GM18868 (cell line): ENCODE results near the gene SELENOW.
"Not testable (repeated sequence)": the region's sequence is repeated elsewhere in the genome, so short reads cannot be mapped to it uniquely, and the experiment has no call there.

Experiments
- ATAC-seq: cut with Tn5 transposase; IDR thresholded peaks from one replicate; pipeline ENCODE4 v1.9.1; 2021; ENCODE audit warnings: mild to moderate bottlenecking, moderate library complexity; ENCODE audit not compliant: unreplicated experiment

Gene SELENOW

DNA sequence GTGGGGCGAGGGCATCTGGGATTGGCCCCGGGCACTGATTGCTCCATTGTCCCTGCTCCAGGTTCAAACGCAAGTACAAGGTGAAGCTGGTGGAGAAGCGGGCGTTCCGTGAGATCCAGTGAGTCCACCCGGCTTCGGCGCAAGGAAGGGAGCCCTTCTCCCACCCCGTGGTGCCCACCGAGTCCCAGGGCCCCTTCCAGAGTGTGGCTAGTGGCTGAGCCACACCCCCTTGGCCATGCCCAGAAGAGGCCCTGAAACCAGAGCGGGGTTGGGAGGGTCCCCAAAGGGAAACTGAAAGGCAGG lies 21.9 kb upstream of the SELENOW start:
- ATAC-seq: no peak

DNA sequence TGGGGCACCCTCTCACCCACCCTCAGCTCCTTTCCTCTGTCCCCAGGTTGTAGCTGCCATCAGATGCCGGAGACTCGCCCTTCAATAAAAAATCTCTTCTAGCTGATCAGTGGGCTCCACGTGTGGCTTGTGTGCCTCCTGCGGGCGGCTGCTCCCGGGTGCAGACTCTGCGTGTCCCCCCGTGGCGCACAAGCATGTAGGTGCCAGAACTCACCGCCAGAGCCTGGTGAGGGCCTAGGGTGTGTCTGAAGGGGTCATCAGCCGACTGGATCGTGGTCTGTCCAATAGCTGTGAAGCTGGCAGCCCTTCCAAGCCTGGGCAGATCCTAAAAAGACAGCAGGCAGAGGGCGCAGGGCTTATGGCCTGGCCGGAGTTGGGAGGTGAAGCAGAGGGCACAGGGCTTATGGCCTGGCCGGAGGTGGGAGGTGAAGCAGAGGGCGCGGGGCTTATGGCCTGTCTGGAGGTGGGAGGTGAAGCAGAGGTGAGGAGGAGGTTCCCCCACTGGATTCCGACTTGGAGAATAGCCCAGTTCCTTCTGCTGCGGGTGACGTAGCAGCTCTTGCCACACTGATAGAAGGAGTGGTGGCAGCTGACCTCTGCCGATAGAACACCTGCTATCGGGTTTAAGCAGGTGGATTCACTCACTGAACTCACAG lies 21.4 kb upstream of the SELENOW start:
- ATAC-seq: no peak

DNA sequence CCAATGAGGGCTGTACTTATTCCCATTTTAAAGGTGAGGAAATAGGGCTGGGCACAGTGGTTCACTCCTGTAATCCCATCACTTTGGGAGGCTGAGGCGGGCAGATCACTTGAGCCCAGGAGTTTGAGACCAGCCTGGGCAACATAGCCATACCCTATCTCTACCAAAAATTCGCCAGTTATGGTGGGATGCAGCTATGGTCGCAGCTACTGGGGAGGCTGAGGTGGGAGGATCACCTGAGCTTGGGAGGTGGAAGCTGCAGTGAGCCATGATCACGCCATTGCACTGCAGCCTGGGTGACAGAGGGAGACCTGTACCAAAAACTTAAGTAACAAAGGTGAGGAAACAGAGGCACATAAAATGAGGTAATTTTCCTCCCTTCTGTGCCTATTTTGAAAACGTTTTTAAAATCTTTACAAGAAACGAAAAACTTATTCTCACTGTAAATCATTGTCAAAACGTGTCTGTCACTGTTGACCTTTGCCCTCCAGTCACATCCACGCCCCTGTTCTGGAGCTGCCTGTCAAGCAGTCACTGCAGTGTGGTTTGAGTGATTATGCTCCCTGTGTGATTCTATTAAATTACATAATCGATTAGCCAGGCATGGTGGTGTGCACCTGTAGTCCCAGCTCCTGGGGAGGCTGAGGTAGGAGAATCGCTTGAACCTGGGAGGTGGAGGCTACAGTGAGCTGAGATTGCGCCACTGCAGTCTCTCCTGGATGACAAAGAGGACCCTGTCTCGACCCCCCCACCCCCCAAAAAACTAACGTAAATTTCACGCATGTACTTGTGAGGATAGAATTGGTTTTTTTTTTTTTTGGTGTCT lies 20.7 kb upstream of the SELENOW start:
- no peak for ATAC-seq

DNA sequence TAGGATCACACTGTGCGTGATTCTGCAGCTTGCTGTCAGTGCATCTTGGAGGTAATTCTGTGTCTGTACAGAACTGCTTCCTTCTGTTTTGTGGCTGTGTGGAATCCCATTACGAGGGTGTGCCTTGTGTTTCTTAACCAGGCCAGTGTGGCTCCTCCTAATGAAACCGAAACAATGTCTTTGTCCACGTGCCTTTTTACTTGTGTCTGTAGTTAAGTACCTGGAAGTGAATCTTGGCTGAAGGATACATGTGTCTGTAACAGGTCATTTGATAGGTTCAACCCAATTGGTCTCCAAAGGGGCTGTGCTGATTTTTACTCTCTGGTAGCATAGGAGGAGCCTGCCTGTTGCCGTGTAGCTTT lies 20.1 kb upstream of the SELENOW start:
- ATAC-seq: no peak

DNA sequence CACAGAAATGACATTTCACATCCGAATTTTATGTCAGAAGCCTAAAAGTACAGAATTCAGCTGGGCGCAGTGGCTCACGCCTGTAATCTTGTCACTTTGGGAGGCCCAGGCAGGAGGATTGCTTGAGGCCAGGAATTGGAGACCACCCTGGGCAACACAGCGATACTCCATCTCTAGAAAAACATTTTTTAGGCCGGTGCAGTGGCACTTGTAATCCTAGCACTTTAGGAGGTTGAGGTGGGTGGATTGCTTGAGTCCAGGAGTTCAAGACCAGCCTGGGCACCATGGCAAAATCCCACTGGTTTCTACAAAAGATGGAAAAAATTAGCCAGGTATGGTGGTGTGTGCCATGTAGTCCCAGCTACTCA lies 17.9 kb upstream of the SELENOW start:
- ATAC-seq: no peak

DNA sequence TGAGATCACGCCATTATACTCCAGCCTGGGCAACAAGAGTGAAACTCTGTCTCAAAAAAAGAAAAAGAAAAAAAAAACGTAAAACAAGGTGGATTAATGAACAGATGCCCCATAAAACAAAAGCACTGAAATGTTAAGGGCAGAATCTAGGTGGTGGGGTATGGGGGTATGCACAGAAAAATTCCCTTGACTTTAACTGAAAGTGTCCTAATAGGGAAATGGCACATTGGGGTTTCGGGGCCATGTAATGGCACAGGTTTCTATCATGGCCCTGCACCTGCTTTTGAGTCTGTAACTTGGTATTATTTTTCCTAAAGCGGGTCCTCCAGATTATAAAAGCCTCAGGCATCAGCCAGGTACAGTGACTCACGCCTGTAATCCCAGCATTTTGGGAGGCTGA lies 16.9 kb upstream of the SELENOW start:
- no peak for ATAC-seq

DNA sequence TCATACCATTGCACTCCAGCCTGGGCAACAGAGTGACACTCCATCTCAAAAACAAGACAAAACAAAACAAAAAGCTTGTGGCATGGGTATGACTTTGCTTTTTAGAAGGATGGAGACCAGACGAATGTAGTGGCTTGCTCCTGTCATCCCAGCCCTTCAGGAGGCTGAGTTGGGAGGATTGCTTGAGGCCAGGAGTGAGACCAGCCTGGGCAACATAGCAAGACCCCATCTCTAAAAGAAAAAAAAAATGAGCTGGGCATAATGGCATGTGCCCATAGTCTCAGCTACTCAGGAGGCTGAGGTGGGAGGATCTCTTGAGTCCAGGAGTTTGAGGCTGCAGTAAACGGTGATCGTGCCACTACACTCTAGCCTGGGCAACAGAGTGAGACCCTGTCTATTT lies 16.4 kb upstream of the SELENOW start:
- ATAC-seq: no peak

DNA sequence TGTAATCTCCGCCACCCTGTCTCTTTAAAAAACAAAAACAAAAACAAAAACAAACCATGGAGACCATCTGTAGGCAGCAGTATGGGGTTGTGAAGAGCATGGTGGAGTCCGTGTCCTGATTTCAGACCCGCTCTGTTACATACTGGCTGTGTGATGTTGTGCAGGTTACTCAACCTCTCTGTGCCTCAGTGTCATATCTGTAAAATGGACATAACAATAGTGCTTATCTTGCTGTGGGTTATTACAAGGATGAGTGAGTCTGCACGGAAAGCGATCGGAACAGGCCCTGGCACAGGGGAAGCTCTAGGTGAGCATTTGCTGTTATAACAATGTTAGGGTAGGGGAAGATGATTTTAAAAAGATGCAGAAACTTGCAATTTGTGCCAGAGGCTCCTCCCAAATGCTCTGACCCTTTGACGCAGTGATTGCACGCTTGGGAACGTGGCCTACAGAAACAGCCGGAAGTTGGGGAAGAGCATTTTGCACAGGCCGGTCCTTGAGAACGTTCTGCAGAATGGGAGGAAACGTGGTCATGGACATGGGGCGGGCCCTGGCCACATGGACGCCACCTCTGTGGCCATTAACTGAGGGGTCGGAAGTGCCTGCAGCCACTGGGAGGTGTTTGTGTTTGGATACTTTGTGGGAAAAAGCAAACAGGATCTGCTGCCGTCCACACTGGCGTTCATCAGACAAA lies 15.7 kb upstream of the SELENOW start:
- ATAC-seq: no peak

DNA sequence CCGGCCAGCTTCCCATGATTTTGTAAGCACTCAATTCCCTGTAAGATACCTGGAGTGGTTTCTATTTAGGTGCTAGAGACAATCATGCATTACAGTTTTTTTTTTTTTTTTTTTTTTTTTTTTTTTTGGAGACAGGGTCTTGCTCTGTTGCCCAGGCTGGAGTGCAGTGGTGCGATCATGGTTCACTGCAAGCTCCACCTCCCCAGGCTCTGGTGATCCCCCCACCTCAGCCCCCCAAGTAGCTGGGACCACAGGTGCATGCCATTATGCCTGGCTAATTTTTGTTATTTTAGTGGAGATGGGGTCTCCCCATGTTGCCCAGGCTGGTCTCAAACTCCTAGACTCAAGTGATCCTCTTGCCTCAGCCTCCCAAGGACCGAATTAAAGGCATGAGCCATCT lies 13.8 kb upstream of the SELENOW start:
- not testable (repeated sequence) for ATAC-seq

DNA sequence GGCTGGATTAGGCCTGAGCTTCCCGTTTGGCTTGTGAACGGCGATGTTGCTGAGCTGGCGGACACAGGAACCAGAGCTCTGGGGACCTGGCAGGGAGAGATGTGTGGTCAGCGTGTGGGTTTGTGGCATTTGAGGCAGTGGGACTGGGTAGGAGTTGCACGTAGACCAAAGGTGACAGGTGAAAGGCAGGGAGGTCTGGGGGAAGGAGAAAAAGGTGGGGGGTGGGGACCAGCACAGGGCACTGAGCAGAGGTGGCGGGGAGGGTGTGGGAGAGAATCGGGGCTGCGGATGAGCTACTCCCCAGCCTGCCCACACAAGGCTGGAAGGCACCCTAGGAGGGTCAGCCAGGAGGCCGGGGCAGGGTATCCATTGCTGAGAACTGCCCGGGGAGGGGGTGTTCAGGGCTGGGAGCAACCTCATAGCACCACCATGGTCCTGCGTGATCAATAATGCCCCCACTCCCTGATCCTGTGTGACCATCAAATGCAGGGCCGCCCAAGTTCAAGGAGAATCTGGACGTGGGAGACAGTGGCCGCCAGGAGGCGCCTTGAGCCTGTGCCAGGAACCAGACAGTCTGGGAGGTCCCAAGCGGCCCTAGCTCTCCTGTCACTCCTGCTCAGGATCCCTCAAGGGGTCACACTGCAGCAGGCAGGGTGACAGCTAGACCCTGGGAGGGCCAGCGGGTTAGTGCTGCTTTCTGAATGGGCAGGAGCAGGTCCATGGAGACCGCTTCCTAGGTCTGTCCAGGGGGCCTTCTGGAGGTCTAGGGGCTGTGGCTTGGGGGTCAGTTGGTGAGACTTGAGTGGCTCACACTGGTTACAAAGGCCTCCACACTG lies 12.8 kb upstream of the SELENOW start:
- ATAC-seq: no peak

DNA sequence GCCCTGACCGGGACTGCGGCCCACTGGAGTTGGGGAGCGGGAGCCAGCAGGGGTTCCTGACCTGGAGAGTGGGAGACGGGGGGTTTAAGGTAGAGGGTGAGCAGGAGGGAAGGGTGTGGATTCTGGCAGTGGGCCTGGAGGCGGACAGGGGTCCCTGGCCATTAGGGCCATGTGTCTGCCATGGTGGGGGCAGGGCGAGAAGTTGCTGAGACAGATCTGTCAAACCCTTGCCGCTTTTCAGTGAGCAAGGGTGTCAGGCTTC lies 12.2 kb upstream of the SELENOW start:
- no peak for ATAC-seq

DNA sequence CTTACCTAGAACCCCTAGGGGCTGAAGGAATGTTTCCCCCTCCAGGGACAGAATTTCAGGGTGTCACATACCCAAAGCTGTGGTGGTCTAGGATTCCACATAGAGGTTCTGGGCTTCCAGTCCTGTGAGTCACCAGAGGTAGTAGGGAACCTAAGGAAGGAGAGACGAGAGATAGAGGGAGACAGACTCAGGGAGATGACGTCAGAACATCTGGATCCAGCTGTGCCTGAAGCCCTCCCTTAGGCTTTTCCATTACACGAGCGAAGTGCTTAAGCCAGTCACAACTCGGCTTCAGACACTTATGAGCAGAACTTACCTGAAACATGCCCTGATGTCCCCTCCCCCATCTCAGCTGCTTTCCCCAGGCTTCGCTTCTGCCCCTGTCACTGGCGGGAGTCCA lies 11.8 kb upstream of the SELENOW start:
- no peak for ATAC-seq

DNA sequence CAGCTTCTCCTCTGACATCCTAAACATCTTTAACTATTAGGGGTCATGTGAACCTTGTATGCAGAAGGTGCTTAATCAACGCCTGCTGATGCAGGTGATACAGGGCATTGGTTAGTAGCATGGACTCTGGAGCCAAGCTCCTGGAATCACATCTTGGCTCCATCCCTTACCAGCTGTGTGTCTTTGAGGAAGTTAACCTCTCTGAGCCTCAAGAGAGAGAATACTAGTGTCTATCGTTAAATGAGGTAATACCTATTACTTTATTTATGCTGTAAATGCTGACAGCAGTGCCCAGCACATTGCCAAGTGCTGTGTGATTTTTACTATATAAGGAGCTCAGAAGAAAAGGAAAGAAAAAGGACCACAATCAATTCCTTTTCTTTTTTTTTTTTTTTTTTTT lies 11.2 kb upstream of the SELENOW start:
- no peak for ATAC-seq

DNA sequence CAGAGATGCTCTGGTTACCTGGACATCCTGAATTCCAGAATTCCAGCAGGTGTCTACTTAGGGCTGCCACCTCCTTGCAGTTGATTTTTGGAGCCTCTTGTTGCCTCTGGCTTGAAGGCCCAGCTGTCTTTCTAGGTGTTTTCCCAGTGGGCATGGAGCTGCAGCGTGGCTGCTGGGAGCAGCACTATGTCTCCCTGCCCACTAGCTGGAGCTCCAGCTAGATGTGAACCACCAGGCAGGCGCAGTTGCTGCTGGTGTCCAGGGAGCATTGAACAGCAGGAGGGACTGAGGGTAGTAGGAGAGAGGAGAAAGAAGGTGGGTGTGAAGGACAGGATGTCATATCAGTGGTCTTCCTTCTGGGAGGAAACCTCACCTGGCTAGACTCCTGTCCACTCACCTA lies 9.9 kb upstream of the SELENOW start:
- ATAC-seq: no peak

DNA sequence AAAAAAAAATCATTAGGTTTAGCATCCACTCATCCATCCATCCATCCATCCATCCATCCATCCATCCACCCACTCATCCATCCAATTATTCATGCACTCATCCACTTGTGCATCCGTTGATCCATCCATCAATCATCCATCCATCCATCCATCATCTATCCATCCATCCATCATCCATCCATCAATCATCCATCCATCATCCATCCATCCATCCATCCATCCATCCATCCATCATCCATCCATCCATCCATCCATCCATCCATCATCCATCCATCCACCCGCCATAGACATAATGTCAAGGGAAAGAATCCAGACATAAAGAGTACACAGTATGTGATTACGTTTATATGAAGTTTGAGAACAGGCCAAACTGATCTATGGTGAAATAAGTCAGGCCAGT lies 9.0 kb upstream of the SELENOW start:
- no peak for ATAC-seq

DNA sequence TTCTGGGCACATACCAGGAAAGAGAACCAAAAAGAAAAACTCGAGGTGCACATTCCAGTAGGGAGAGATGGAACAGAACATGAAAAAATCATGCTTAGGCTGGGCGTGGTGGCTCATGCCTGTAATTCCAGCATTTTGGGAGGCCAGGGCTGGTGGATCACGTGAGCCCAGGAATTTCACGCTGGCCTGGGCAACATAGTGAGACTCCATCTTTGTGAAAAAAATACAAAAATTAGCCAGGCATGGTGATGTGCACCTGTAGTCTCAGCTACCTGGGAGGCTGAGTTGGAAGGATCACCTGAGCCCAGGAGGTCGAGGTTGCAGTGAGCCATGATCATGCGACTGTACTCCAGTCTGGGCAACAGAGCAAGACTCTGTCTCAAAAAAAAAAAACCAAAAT lies 7.2 kb upstream of the SELENOW start:
- not testable (repeated sequence) for ATAC-seq

DNA sequence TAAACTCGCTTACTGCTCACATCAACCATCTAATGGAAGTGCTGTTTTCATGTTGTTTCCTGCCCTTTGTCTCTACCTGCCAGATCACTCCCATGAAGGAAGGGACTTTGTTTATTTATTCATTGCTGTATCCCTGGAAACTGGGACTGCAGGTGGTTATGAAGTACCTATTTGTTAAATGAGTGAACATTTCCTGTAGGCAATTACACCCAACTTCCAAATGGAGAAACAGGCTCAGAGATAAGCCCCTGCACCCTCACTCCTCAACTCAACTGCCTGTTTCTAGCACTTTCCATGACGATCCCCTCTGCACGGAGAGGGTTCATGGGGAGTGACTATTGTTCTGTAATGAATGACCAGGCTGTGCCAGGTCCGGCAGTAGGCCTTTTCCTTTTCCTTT lies 1.9 kb upstream of the SELENOW start:
- no peak for ATAC-seq

DNA sequence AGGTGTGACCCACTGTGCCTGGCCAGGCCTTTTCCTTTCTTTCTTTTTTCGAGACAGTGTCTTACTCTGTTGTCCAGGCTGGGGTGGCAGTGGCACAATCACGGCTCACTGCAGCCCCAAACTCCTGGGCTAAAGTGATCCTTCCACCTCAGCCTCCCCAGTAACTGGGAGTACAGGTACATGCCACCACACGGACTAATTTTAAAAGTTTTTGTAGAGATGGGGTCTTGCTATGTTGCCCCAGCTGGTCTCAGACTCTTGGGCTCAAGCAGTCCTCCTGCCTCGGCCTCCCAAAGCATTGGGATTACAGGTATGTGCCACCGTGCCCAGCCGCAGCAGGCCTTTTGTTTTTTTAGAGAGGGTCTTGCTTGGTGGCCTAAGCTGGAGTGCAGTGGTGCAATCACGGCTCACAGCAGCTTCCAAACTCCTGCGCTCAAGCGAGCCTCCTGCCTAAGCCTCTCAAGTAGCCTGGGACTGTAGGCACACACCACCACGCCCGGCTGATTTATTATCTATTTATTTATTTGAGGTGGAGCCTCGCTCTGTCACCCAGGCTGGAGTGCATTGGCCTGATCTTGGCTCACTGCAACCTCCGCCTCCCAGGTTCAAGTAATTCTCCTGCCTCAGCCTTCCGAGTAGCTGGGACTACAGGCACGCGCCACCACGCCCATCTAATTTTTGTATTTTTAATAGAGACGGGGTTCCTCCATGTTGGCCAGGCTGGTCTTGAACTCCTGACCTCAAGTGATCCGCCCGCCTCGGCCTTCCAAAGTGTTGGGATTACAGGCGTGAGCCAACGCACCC lies 1.1 kb upstream of the SELENOW start:
- ATAC-seq: not testable (repeated sequence)

DNA sequence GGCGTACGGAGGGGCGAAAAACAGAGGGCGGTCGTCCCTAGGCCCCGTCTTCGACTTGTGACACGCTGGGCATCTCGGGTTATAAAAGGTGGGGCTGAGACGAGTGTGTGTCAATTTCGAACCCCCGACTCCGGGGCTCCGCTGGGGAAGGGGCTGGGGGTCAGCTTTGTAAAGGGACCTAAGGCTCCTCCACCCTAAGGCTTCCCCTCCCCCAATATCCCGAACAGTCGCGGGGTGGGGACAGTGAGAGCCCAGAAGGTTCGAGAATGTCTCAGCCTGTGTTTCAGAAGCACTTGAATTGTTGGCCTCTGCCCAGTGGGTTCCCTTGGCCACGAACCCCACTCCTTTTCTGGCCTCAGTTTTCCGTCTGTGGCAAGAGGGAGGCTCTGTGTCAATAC lies 450 bp downstream of the SELENOW start:
- ATAC-seq: no peak

DNA sequence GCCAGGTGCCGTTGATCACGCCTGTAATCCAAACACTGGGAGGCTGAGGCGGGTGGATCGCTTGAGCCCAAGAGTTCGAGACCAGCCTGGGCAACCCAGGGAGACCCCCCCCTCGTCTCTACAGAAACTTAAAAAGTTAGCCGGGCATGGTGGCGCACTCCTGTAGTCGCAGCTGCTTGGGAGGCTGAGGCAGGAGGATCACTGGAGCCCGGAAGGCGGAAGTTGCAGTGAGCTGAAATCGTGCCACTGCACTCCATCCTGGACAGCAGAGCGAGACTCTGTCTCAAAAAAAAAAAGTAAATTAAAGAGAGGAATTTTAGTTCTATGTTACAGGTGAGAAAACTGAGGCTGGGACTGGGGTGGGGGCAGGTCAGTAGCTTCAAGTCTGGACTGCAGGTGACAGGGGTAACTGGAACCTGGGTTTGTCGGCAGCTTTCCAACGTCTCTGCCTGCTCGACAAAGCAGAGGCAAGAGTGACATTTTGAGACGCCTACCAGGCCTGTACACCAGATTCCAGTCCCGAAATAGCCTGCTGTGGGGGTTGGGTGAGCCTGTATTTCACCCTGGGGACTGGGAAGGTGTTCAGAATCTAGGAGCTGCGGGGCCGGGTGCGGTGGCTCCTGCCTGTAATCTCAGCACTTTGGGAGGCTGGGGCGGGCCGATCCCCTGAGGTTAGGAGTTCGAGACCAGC lies 1.2 kb downstream of the SELENOW start:
- no peak for ATAC-seq

DNA sequence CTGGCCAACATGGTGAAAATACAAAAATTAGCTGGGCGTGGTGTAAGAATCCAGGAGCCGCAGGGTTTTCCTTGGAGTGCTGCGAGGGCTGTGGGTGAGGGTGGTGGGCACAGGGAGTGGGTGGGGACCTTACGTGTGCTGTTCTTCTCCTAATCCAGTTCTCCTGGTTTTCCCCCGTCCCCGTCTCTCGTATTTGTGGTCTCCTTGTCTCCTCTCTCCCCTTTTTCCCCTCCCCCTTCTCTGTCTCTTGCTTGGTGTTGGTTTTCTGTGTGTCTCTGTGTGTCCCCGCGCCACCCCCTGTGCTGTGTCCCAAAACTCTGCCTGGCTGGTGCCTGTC lies 1.7 kb downstream of the SELENOW start:
- no peak for ATAC-seq
